Measurements from ENCODE around the gene POLR3B.

The POLR3B gene

GRCh38 chr12:106517314-106517713 is 159.8 kb downstream of the POLR3B start:
- Histone ChIP-seq H3K36me3 (ENCODE audit: control insufficient read depth in 2 of 2, insufficient read depth in 2 of 2, low read length in 2 of 2) (no peaks in the 10 kb centered on the region), H3K4me1 (ENCODE audit: control insufficient read depth in 2 of 2, insufficient read depth in 2 of 2, low read length in 2 of 2) (no peaks in the 10 kb centered on the region)

GRCh38 chr12:106519607-106520021 is 162.1 kb downstream of the POLR3B start:
- Histone ChIP-seq H3K4me3 (ENCODE audit: low read length in 2 of 2) (no peak overlapping the region), H3K9ac (ENCODE audit: low read depth in 1 of 2, low read length in 2 of 2) (no peak overlapping the region), H3K4me1 (ENCODE audit: control insufficient read depth in 2 of 2, insufficient read depth in 2 of 2, low read length in 2 of 2) (no peaks in the 10 kb centered on the region), H3K27ac (ENCODE audit: low read depth in 2 of 2, low read length in 2 of 2) (no peak overlapping the region), H3K36me3 (ENCODE audit: control insufficient read depth in 2 of 2, insufficient read depth in 2 of 2, low read length in 2 of 2) (no peaks in the 10 kb centered on the region), H3K27me3 (ENCODE audit: control insufficient read depth in 2 of 2, insufficient read depth in 2 of 2, low read length in 2 of 2) (no peaks in the 10 kb centered on the region), H3K9me3 (ENCODE audit: control insufficient read depth in 2 of 2, low read length in 2 of 2) (no peaks in the 10 kb centered on the region)

More at GRCh38 chr12:106517314-106517713, 159.8 kb downstream of the POLR3B start:
- Histone ChIP-seq H3K9me3 (ENCODE audit: control insufficient read depth in 2 of 2, low read length in 2 of 2) (no peaks in the 10 kb centered on the region), H3K9ac (ENCODE audit: low read depth in 1 of 2, low read length in 2 of 2) (no peak overlapping the region), H3K27me3 (ENCODE audit: control insufficient read depth in 2 of 2, insufficient read depth in 2 of 2, low read length in 2 of 2) (no peaks in the 10 kb centered on the region), H3K27ac (ENCODE audit: low read depth in 2 of 2, low read length in 2 of 2) (no peak overlapping the region), H3K4me3 (ENCODE audit: low read length in 2 of 2) (no peak overlapping the region)

GRCh38 chr12:106521901-106522300 is 164.4 kb downstream of the POLR3B start:
- H3K4me1 ChIP-seq (ENCODE audit: control insufficient read depth in 2 of 2, insufficient read depth in 2 of 2, low read length in 2 of 2): no peaks in the 10 kb centered on the region

GRCh38 chr12:106522708-106523107 is 165.2 kb downstream of the POLR3B start:
- Histone ChIP-seq H3K9ac (ENCODE audit: low read depth in 1 of 2, low read length in 2 of 2) (no peak overlapping the region), H3K36me3 (ENCODE audit: control insufficient read depth in 2 of 2, insufficient read depth in 2 of 2, low read length in 2 of 2) (no peaks in the 10 kb centered on the region), H3K27ac (ENCODE audit: low read depth in 2 of 2, low read length in 2 of 2) (no peak overlapping the region), H3K4me1 (ENCODE audit: control insufficient read depth in 2 of 2, insufficient read depth in 2 of 2, low read length in 2 of 2) (no peaks in the 10 kb centered on the region), H3K27me3 (ENCODE audit: control insufficient read depth in 2 of 2, insufficient read depth in 2 of 2, low read length in 2 of 2) (no peaks in the 10 kb centered on the region), H3K9me3 (ENCODE audit: control insufficient read depth in 2 of 2, low read length in 2 of 2) (no peaks in the 10 kb centered on the region), H3K4me3 (ENCODE audit: low read length in 2 of 2) (no peak overlapping the region)

More at GRCh38 chr12:106521901-106522300, 164.4 kb downstream of the POLR3B start:
- H3K27me3 ChIP-seq (ENCODE audit: control insufficient read depth in 2 of 2, insufficient read depth in 2 of 2, low read length in 2 of 2): no peaks in the 10 kb centered on the region
- no peaks in the 10 kb centered on the region for H3K9me3 ChIP-seq (ENCODE audit: control insufficient read depth in 2 of 2, low read length in 2 of 2)
- H3K36me3 ChIP-seq (ENCODE audit: control insufficient read depth in 2 of 2, insufficient read depth in 2 of 2, low read length in 2 of 2): no peaks in the 10 kb centered on the region
- H3K4me3 ChIP-seq (ENCODE audit: low read length in 2 of 2): no peak overlapping the region
- H3K27ac ChIP-seq (ENCODE audit: low read depth in 2 of 2, low read length in 2 of 2): no peak overlapping the region
- H3K9ac ChIP-seq (ENCODE audit: low read depth in 1 of 2, low read length in 2 of 2): no peak overlapping the region

GRCh38 chr12:106527356-106527755 is 169.8 kb downstream of the POLR3B start:
- Histone ChIP-seq H3K4me3 (ENCODE audit: low read length in 2 of 2) (no peak overlapping the region), H3K36me3 (ENCODE audit: control insufficient read depth in 2 of 2, insufficient read depth in 2 of 2, low read length in 2 of 2) (no peaks in the 10 kb centered on the region), H3K9ac (ENCODE audit: low read depth in 1 of 2, low read length in 2 of 2) (no peak overlapping the region), H3K27me3 (ENCODE audit: control insufficient read depth in 2 of 2, insufficient read depth in 2 of 2, low read length in 2 of 2) (no peaks in the 10 kb centered on the region), H3K27ac (ENCODE audit: low read depth in 2 of 2, low read length in 2 of 2) (no peak overlapping the region), H3K4me1 (ENCODE audit: control insufficient read depth in 2 of 2, insufficient read depth in 2 of 2, low read length in 2 of 2) (no peaks in the 10 kb centered on the region), H3K9me3 (ENCODE audit: control insufficient read depth in 2 of 2, low read length in 2 of 2) (no peaks in the 10 kb centered on the region)

- Histone ChIP-seq H3K27me3 (ENCODE audit: control insufficient read depth in 2 of 2, insufficient read depth in 2 of 2, low read length in 2 of 2) (no peaks in the 10 kb centered on the region), H3K9me3 (ENCODE audit: control insufficient read depth in 2 of 2, low read length in 2 of 2) (no peaks in the 10 kb centered on the region), H3K36me3 (ENCODE audit: control insufficient read depth in 2 of 2, insufficient read depth in 2 of 2, low read length in 2 of 2) (no peaks in the 10 kb centered on the region), H3K9ac (ENCODE audit: low read depth in 1 of 2, low read length in 2 of 2) (no peak overlapping the region), H3K4me3 (ENCODE audit: low read length in 2 of 2) (no peak overlapping the region), H3K27ac (ENCODE audit: low read depth in 2 of 2, low read length in 2 of 2) (no peak overlapping the region), H3K4me1 (ENCODE audit: control insufficient read depth in 2 of 2, insufficient read depth in 2 of 2, low read length in 2 of 2) (no peaks in the 10 kb centered on the region)
These were observed 183.7 kb downstream of the POLR3B start for GRCh38 chr12:106541201-106541600.

GRCh38 chr12:106551410-106551809 is 193.9 kb downstream of the POLR3B start:
- Histone ChIP-seq H3K27ac (ENCODE audit: low read depth in 2 of 2, low read length in 2 of 2) (no peak overlapping the region), H3K9ac (ENCODE audit: low read depth in 1 of 2, low read length in 2 of 2) (no peak overlapping the region), H3K27me3 (ENCODE audit: control insufficient read depth in 2 of 2, insufficient read depth in 2 of 2, low read length in 2 of 2) (no peaks in the 10 kb centered on the region), H3K36me3 (ENCODE audit: control insufficient read depth in 2 of 2, insufficient read depth in 2 of 2, low read length in 2 of 2) (no peaks in the 10 kb centered on the region), H3K9me3 (ENCODE audit: control insufficient read depth in 2 of 2, low read length in 2 of 2) (no peaks in the 10 kb centered on the region), H3K4me1 (ENCODE audit: control insufficient read depth in 2 of 2, insufficient read depth in 2 of 2, low read length in 2 of 2) (no peaks in the 10 kb centered on the region), H3K4me3 (ENCODE audit: low read length in 2 of 2) (no peak overlapping the region)

- Histone ChIP-seq H3K9ac (ENCODE audit: low read depth in 1 of 2, low read length in 2 of 2) (no peak overlapping the region), H3K4me3 (ENCODE audit: low read length in 2 of 2) (no peak overlapping the region), H3K36me3 (ENCODE audit: control insufficient read depth in 2 of 2, insufficient read depth in 2 of 2, low read length in 2 of 2) (no peaks in the 10 kb centered on the region), H3K4me1 (ENCODE audit: control insufficient read depth in 2 of 2, insufficient read depth in 2 of 2, low read length in 2 of 2) (no peaks in the 10 kb centered on the region), H3K27ac (ENCODE audit: low read depth in 2 of 2, low read length in 2 of 2) (no peak overlapping the region), H3K9me3 (ENCODE audit: control insufficient read depth in 2 of 2, low read length in 2 of 2) (no peaks in the 10 kb centered on the region), H3K27me3 (ENCODE audit: control insufficient read depth in 2 of 2, insufficient read depth in 2 of 2, low read length in 2 of 2) (no peaks in the 10 kb centered on the region)
These were observed 194.7 kb downstream of the POLR3B start for GRCh38 chr12:106552228-106552627.
